Stimulated activated CD4-positive, alpha-beta T cell treated with anti-CD3 and anti-CD28 coated beads, Interleukin-12 subunit alpha, Interleukin-12 subunit beta, amount 100 ng/mL, for 24 hours (primary cell): ENCODE data around the gene CDH24.

ENCODE experiments used
- DNase-seq, 2 experiments: peaks; one replicate each; pipeline ENCODE4 v3.0.0-alpha.2; 2020; ENCODE audit warnings: low read depth in 2 of 2

CDH24 gene

GRCh38 chr14:23043754-23044153 lies 13.6 kb downstream of the CDH24 start:
- no peak for DNase-seq

GRCh38 chr14:23043145-23043544 lies 14.2 kb downstream of the CDH24 start:
- no peak for DNase-seq

DNA sequence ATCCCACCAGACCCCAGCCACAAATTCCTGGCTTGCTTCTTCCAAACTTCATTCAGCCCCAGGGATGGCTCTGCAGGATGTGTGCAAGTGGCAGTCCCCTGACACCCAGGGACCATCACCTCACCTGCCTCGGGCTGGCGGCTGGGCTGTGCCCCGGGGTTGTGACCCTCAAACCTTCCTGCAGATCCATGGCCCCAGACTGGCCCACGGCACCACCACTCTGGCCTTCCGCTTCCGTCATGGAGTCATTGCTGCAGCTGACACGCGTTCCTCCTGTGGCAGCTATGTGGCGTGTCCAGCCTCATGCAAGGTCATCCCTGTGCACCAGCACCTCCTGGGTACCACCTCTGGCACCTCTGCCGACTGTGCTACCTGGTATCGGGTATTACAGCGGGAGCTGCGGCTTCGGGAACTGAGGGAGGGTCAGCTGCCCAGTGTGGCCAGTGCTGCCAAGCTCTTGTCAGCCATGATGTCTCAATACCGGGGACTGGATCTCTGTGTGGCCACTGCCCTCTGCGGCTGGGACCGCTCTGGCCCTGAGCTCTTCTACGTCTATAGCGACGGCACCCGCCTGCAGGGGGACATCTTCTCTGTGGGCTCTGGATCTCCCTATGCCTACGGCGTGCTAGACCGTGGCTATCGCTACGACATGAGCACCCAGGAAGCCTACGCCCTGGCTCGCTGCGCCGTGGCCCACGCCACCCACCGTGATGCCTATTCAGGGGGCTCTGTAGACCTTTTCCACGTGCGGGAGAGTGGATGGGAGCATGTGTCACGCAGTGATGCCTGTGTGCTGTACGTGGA lies 15.0 kb downstream of the CDH24 start, which contains the start of gene PSMB11:
PSMB11 (plus strand) TSS at position 51 of the 804 bp plus-strand sequence; CDS start at position 65, 14 bp downstream.
- no peak for DNase-seq

DNA sequence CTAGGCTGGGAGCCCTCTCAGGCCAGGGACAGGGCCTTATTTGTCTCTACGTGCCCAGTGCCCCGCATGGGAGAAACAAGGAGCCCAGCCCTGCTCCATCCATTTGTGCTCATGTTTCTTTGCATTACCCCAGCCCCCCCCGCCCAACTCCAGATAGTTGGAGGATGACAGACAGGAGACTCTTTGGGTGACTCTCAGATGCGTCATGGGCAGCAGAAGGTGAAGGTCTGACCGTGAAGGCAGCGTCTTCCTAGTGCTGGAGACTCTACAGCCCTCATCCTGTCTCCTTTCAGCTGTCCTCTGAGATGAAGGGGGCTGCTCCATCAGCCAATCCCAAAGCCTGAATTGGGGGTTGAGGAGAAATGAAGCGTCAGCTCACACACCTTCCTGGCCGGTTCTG lies 15.6 kb downstream of the CDH24 start:
- DNase-seq, result no peak

- no peak for DNase-seq
Measured at GRCh38 chr14:23040100-23040499, 17.2 kb downstream of the CDH24 start.

DNA sequence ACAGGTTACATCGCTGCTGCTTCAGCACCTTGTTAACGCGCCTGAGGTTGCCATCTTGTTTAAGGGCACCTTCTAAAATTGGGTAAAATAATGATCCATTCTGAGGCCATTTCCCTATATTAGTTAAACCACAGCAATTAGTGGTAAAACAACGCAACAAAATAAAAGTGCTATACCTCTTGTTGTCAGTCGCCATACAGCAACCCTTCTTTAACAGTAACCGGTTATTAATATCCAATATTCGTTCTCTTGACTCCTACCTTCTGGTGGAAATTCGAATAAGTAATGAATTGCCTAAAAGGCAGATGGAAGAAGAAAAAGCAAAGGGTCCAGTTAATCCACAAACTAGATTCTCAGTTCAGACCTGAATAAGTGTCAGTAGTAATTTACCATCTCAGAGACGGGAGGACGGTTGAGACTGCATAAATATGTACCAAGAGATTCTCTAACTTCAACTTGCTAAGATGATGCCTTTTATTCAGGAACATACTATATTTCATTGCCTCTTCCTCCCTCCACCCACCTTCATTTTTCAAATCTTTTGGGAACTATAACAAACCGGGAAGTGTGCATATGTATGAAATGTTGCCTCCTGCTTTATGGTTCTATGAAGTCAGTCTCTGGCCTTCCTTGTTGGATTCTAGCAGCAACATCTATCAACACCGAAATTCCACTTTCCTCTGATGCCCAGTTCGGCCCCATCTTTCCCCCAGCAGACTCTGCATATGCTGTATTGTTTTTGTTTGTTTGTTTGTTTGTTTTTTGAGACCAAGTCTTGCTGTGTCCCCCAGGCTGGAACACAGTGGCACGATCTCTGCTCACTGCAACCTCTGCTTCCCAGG lies 21.8 kb downstream of the CDH24 start:
- no peak for DNase-seq

DNA sequence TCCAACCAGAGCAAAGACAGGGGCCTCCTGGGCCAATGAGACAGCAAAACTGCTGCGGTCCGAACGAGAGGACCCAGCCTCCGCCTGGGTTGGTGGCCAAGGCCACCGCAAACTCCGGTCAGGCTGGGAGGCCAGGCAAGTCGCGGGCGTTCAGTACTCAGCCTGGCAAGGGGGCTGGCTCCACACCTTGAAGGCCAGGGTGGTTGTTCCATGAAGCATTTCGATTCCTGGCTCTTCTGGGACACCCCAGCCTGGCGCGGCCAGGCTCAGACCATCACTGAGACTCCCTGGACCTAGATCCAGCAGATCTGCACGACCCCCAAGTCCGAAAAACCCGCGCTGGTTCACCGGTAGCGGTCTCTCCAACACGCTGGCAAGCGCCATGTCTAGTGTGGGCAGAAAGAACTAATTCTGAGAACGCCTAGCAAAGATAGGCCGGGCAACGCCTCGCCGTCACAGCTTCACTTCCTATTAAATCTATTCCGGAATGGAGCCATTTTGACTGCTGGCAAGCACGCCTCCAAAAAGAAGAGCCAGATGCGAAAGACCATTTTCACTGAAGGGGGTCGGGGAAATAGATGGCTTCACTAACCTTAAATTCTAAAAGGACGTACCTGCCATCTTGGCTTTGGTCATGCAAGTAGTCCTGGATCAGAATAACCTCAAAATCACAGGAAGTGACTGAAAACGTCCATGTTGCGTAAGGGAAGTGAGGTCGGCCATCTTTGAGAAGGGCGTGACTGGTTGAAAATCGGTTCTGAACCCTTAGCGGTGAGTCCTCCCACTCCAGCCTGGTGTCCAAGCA lies 22.6 kb downstream of the CDH24 start, which contains the start of gene PSMB5:
PSMB5 (minus strand) TSS at position 403 of the 805 bp plus-strand sequence; CDS start at position 384, 19 bp downstream.
- DNase-seq, result peak; percentile 77 to 81

GRCh38 chr14:23033801-23034497 lies 23.4 kb downstream of the CDH24 start:
- DNase-seq, result no peak

DNA sequence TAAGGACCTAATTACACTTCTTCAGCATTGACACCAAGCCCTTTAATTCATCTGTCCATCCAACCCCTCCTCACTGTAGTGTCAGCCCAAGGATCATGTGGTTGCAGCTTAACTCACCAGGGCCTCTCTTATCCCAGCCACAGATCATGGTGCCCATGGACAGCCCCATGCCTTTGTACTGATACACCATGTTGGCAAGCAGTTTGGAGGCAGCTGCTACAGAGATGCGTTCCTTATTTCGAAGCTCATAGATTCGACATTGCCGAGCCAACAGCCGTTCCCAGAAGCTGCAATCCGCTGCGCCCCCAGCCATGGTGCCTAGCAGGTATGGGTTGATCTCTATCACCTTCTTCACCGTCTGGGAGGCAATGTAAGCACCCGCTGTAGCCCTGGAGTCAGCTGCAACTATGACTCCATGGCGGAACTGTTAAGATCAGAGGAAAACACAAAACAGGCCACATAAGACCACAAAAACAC lies 24.0 kb downstream of the CDH24 start:
- no peak for DNase-seq

- DNase-seq, result no peak
Measured at GRCh38 chr14:23030936-23031335, 26.4 kb downstream of the CDH24 start.

DNA sequence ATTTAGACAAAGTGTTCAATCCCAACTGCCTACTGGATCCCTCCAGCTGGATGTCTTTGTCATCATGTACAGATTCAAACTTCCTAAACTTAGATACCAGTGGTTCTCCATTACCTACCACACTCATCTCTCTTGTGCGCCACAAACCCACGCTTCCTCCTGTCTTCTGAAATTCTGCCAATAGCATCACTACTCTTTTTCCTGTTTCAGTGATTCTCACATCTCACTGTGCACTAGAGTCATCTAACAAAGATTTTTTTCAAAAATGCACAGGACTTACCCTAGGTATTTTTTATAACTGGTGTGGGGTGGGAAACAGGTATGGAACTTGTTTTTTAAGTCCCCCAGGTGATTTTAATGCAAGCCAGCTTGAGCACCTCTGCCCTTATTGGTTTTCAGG lies 28.5 kb downstream of the CDH24 start:
- no peak for DNase-seq

DNA sequence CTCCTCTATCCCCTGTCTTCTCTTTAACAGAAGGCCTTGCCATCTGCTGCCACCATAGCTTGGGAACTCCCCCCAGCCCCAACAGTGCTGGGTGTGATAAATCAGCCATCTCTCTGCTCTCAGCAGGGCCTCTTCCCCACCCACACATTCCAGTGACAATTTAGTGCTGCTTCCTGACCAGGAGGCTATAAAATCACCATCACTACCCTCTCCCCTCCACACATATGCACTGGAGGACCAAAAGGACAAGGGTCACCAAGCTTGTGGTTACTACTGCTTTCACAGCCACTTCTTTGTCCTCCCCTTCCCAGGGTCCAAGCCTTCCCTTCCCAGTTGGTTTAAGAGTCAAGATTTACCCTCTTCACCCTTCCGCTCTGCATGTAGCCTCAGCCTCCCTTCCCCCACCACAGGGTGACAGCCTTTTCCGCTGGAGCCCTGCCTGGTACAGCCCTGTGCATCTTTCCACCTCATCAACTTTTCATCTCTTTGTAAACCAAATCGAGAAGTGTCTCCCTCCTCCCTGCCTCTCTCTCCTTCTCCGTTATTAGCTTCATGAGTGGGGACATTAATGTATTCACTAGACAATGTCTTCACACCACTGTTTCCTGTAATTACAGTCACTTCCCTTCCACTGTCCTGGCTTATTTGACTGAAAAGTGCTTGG lies 32.0 kb downstream of the CDH24 start:
- no peak for DNase-seq

DNA sequence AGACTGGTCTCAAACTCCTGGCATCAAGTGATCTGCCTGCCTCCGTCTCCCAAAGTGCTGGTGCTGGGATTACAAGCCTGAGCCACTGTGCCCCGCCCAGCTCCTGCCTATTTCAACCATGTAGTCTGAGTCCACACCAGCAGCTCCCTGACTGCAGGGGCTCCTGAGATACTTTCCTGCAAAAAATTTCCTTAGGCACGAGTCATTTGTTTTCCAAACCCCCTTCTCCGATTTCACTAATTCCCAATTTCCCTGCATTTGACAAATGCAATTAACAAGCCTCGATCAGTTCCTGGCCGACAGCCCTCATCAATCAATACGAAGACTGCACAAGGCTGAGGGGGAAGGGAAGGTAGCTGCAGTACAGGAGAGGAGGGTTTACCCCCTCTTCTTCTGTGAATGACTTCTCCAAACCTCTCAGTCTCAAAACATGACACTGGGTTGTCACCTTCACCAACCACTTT lies 32.7 kb downstream of the CDH24 start:
- no peak for DNase-seq

GRCh38 chr14:23023795-23024152 lies 33.5 kb downstream of the CDH24 start:
- DNase-seq, result no peak

- no peak for DNase-seq
Measured at GRCh38 chr14:23023022-23023794, 34.1 kb downstream of the CDH24 start.

GRCh38 chr14:23021889-23022442 lies 35.4 kb downstream of the CDH24 start:
- no peak for DNase-seq

- DNase-seq, result no peak
Measured at GRCh38 chr14:23021434-23021833, 35.9 kb downstream of the CDH24 start.

GRCh38 chr14:23020143-23021128 lies 36.9 kb downstream of the CDH24 start:
- no peak for DNase-seq
